GM12864 (cell line): ENCODE results near the gene ASCC3.

Source experiments
- DNase-seq: peaks from one replicate; pipeline ENCODE4 v3.0.0-alpha.2; 2011; ENCODE audit warnings: low read depth
- H3K4me3 ChIP-seq: 2 replicates; pipeline ENCODE4 v1.5.1; 2011; ENCODE audit warnings: mild to moderate bottlenecking, low read depth, low read length, control low read depth
- CTCF ChIP-seq: IDR thresholded peaks from 2 replicates; pipeline ENCODE4 v1.5.1; 2011; ENCODE audit warnings: low read depth, mild to moderate bottlenecking, moderate library complexity, low read length, control low read depth, inconsistent platforms; ENCODE audit errors: missing control alignments

The ASCC3 gene

DNA sequence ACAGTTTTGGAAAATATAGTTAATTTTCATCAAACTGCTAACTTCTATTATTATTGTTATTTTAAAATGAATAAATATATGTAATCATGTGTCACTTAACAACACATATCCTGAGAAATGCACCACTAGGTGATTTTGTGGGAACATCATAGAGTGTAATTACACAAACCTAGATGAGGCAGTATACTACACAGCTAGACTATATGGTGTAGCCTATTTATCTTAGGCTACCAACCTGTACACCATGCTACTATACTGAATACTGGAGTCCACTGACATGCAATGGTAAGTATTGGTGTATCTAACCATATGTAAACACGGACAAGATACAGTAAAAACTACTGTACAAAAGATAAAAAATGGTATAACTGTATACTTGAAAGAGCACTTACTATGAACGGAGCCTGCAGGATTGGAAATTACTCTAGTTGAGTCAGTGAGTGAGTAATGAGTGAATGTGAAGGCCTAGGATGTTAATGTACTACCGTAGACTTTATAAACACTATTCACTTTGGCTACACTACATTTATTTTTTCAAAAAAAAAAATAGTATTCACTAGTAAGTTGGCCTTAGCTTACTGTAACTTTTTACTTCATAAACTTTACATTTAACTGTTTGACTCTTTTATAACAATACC lies 72.4 kb downstream of the ASCC3 start:
- TF ChIP-seq CTCF: no peak
- H3K4me3 ChIP-seq: no peak overlapping the region
- no peak for DNase-seq

- DNase-seq: no peak
- no peak for TF ChIP-seq CTCF
- no peak overlapping the region for H3K4me3 ChIP-seq
Observed at GRCh38 chr6:100806296-100806695, 74.8 kb downstream of the ASCC3 start.

GRCh38 chr6:100803264-100804045 lies 77.7 kb downstream of the ASCC3 start:
- TF ChIP-seq CTCF: no peak
- DNase-seq: no peak
- H3K4me3 ChIP-seq: no peak overlapping the region

DNA sequence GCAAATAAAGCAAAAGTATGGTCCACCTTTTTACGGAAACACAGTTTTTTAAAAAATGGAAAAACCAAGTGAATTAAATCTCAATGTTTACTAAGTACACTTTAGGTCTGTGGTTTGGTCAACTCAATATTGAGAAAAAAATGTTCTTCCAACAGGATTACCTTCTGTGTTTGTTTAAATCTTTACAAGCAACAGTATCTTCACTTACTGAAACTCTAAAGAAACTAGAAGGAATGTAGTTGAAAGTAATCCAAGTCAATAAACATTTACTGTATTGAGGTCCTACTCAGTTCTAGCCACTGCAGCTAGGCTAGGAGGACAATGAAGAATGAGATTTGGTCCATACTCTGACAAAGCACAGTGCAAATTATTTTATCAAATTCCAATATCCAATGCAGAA lies 80.1 kb downstream of the ASCC3 start:
- no peak for DNase-seq
- H3K4me3 ChIP-seq: no peak overlapping the region
- TF ChIP-seq CTCF: no peak

GRCh38 chr6:100796049-100796823 lies 84.9 kb downstream of the ASCC3 start:
- DNase-seq: peak; percentile 41
- TF ChIP-seq CTCF: no peak

DNA sequence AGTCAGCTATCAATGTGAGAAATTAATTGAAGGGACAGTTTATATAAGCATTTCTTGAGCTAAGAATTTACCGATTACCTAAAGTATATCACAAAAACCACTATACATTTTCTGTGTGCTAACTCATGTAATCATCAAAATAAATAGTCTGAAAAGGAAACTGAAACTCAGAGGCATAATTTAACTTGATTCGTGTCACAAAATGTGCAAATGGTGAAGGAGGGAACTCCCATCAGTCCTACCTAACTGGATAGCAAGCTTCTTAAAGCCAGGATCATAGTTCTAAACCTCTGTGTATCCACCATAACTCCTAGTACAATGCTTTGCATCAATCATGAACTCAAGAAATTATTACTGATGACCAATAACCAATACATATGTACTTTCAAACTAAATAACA lies 91.0 kb downstream of the ASCC3 start:
- no peak overlapping the region for H3K4me3 ChIP-seq
- no peak for TF ChIP-seq CTCF
- DNase-seq: no peak

More at GRCh38 chr6:100796049-100796823, 84.9 kb downstream of the ASCC3 start:
- H3K4me3 ChIP-seq: no peak overlapping the region
